GM19328 (cell line): Measurements from ENCODE around the gene KMT2E.

Experiments used
- ATAC-seq: cut with Tn5 transposase; IDR thresholded peaks from one replicate; pipeline ENCODE4 v1.9.1; 2021; ENCODE audit warnings: mild to moderate bottlenecking, moderate library complexity; ENCODE audit not compliant: unreplicated experiment

KMT2E gene

GRCh38 chr7:105068886-105069285 lies 54.9 kb downstream of the KMT2E start:
- ATAC-seq, result no peak

DNA sequence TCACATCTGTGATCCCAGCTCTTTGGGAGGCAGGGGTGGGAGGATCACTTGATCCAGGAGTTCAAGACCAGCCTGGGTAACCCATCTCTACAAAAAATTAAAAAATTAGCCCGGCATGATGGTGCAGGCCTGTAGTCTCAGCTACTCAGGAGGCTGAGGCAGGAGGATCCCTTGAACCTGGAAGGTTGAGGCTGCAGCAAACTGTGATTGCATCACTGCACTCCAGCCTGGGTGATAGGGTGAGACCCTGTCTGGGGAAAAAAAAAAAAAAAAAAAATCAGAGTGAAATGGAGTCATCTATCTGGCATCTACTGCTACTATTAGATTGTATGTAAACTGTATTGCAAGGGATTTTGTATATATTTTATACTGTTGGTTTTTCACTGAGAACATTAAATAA lies 59.1 kb downstream of the KMT2E start:
- ATAC-seq, result no peak

DNA sequence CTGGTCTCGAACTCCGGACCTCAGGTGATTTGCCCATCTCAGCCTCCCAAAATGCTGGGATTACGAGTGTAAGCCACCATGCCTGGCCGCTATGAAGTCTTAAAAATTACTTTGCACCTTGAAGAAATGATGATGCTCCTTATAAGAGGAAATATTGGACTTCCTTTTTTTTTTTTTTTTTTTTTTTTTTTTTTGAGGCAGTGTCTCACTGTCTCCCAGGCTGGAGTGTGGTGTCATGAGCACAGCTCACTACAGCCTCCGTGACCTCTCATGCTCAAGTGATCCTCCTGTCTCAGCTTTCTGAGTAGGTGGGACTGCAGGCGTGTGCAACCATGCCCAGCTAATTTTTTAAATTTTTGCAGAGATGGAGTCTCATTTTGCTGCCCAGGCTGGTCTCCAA lies 65.3 kb downstream of the KMT2E start:
- no peak for ATAC-seq

GRCh38 chr7:105084581-105084980 lies 70.6 kb downstream of the KMT2E start:
- ATAC-seq, result no peak

DNA sequence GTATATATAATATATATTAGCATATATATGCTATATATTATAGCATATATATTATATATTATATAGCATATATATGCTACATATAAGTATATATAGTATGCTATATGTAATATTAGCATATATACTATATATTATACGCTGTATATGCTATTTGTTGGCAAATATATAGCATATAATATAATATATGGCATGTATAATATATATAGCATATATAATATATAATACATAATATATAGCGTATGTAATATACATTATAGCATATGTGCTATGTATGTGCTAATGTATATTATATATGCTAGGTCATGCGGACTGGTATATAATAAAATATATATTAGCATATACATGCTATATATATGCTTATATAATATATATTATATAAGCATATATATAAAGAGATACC lies 72.8 kb downstream of the KMT2E start:
- no peak for ATAC-seq

DNA sequence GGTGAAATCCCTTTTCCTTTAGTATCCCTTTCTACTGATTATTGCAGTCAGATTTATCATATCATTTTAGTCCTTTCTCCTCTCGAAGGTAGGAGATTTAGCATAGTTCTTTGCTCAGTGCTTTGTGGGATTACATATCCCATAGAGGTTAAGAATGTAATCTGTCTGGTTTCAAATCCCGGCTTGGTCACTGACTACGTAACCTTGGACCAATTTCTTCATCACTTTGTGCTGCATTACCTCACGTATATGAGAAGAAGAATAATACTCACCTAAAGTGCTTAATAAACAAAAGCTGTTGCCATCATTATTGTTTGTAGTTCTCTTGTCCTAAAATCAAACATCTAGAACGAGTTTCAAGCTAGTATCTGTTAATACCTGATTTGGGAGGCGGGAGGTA lies 74.0 kb downstream of the KMT2E start:
- no peak for ATAC-seq

- no peak for ATAC-seq
Observed at GRCh38 chr7:105088456-105088855, 74.5 kb downstream of the KMT2E start.

GRCh38 chr7:105094966-105095365 lies 81.0 kb downstream of the KMT2E start:
- ATAC-seq, result no peak

DNA sequence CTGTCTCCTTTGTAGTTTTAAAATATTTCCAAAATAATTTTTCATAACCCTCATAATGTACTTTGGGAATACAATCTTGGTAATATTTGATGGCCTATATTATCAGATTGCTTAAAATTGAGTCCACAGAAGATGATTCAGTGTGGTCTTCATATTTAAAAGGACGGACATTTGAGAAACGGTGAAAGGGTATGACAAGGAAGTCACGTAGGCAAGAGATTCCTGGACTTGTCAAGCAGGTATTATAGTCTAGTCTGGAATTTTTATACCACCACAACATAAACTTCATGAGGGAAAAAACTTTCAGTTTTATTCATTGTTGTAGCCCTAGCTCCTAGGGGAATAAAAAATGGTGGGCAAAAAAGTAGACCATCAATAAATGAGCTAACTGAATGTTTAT lies 82.3 kb downstream of the KMT2E start:
- ATAC-seq, result no peak

GRCh38 chr7:105097619-105098018 lies 83.6 kb downstream of the KMT2E start:
- no peak for ATAC-seq

DNA sequence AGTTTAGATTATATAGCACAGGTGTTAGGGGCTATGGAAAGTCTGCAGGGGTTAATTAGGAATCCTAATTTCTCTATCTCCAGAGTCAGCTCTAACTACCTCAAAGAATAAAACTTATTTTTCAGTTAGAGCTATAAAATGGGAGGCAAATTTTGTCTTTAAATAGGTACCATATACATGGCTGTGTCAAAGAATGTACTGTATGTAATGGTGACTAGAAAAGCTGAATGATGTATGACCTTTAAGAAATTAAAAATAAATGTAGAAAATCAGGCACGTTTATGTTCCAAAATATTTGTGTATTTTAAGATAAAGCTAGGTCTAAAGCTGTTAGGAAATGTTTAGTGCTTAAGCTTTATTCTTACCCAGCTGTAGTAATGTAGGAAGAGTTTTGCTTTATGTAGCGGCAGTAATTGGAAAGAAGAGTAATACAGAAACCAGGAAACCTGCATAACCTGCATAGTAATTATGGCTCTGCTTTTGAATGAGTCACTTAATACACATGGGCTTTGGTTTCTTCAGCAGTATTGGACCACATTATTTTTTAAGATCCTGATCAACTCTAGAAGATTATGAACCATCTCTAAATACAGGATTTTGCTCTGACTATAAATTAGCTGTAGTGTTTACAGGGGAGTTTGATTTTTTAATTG lies 85.0 kb downstream of the KMT2E start:
- peak; percentile 49 for ATAC-seq

DNA sequence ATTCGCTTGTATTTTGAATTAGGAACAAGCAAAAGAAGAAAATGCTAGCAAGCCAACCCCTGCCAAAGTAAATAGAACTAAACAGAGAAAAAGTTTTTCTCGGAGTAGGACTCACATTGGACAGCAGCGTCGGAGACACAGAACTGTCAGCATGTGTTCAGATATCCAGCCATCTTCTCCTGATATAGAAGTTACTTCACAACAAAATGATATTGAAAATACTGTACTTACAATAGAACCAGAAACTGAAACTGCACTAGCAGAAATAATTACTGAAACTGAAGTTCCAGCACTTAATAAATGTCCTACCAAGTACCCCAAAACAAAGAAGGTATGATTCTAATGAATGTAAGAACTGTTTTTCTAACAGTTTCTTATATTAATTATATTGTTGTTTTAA lies 87.9 kb downstream of the KMT2E start:
- no peak for ATAC-seq

DNA sequence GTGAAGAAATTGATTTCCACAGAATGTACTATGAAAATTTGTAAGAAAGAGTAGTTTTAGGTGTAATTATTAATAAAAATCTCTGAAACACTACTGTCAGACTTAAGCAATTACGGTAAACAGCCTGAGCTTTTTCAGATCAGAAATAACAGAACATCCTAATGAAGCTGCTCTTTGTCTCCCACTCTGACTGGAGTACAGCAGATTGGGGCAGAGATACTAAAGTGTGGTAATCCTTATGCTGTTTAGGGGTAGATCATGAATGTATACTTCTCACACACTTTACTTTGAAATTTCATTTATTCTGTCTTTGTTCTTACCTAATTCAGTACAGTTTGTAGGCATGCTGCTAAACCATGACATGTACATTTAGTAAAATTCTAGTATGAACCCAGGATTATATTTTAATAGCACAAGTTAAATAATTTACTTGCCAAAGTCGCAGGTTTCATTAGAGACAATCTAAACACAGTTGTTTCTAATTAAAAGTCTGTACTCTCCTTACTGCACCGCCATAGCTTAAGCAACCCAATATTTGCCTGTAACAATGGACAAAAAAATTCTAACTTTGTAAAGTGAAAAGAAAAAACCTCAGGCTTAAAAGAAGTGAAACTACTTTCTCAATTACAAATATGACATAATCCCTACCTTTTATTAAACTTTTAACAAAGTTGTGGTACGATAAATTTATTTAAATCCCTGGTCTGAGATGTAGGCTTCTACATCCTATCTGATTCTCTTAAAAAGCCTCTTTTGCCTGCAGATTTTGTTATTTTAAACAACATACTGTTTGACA lies 88.8 kb downstream of the KMT2E start:
- ATAC-seq, result no peak

DNA sequence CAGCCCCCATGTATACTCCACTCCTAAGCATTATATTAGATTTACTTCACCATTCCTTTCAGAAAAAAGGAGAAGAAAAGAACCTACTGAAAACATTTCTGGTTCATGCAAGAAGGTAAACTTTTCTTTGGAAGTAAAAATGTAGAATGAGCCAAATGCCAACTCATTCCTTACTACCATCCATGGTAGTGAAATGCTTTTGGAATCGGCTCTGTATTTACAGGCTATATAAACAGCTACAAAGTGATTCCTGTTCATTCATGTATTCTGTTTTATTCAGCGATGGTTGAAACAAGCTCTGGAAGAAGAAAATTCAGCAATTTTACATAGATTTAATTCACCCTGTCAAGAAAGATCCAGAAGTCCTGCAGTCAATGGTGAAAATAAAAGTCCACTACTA lies 91.6 kb downstream of the KMT2E start:
- ATAC-seq, result no peak

DNA sequence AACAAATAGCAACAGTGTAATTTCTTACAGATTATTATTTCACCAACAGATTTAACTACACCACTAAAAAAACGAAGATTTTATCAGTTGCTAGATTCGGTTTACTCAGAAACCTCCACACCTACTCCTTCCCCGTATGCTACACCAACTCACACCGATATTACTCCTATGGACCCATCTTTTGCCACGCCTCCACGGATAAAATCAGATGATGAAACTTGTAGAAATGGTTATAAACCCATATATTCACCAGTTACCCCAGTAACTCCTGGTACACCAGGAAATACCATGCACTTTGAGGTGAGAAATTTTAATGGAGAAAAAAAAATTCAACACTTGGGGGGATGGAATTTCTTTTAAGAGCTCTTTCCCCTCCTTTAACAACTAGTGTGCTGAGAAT lies 92.5 kb downstream of the KMT2E start:
- ATAC-seq, result no peak

DNA sequence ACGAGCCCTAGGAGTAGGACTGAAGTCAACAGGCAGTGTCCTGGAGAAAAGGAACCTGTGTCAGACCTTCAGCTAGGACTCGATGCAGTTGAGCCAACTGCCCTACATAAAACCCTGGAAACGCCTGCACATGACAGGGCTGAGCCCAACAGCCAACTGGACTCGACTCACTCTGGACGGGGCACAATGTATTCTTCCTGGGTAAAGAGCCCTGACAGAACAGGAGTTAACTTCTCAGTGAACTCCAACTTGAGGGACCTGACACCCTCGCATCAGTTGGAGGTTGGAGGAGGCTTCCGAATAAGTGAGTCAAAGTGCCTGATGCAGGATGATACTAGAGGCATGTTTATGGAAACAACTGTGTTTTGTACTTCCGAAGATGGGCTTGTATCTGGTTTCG lies 93.5 kb downstream of the KMT2E start:
- ATAC-seq, result no peak

DNA sequence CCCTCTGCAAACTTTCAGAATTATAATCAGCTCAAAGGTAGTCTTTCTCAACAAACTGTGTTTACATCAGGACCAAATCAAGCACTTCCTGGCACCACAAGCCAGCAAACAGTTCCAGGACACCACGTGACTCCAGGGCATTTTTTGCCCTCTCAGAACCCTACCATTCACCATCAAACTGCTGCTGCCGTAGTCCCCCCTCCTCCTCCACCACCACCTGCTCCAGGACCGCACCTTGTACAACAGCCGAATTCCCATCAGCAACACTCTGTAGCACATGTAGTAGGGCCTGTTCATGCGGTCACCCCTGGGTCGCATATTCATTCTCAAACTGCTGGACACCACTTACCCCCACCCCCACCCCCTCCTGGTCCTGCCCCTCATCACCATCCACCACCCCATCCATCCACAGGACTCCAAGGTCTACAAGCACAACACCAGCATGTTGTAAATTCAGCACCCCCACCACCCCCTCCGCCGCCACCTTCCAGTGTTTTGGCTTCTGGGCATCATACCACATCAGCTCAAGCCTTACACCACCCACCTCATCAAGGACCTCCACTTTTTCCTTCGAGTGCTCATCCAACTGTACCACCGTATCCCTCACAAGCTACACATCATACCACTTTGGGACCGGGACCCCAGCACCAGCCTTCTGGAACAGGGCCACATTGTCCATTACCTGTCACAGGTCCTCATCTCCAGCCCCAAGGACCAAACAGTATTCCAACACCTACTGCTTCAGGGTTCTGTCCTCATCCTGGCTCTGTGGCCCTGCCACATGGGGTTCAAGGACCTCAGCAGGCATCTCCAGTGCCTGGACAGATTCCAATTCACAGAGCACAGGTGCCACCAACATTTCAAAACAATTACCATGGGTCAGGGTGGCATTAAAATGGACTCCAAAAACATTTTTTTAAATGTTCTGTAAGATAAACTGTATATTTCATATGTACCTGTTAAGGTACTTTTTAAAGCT lies 98.7 kb downstream of the KMT2E start:
- ATAC-seq, result no peak

GRCh38 chr7:105118612-105119600 lies 104.9 kb downstream of the KMT2E start:
- ATAC-seq, result no peak

DNA sequence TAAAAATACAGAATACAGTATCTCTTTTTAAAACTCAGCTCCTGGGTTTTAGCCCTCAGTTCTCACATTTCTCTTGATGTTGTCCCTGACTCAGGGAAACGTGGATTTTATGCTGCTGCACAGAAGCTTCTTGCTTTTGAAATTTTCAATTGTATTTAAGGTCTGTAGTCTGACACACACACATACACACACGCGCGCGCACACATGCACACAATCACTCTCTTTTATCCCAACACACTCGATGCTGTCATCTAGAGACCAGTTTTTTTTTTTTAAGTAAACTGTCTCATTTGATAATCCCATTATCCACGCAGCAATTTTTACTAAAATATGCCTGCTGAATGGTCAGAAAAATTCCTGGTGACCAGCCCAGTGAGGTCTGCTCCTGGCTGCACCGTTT lies 108.6 kb downstream of the KMT2E start:
- ATAC-seq, result no peak

GRCh38 chr7:105125745-105126144 lies 111.7 kb downstream of the KMT2E start:
- no peak for ATAC-seq
